ENCODE results near the gene HOXA10.

HOXA10 gene

GRCh38 chr7:27150568-27151340 is 23.4 kb downstream of the HOXA10 start:
- H3K36me3 ChIP-seq (ENCODE audit: insufficient read depth, low read length), result no peaks in the 10 kb centered on the region
- H3K9me3 ChIP-seq (ENCODE audit: control insufficient read depth, insufficient read depth, low read length), result no peaks in the 10 kb centered on the region
- H3K9ac ChIP-seq (ENCODE audit: low read depth, low read length), result peak overlapping the region; percentile 31; the same call in 1 of the 2 replicates
- no peaks in the 10 kb centered on the region for H3K4me1 ChIP-seq (ENCODE audit: insufficient read depth, low read length)

- no peaks in the 10 kb centered on the region for H3K4me1 ChIP-seq (ENCODE audit: insufficient read depth, low read length)
- H3K9ac ChIP-seq (ENCODE audit: low read depth, low read length), result no peak overlapping the region; the same call in 1 of the 2 replicates
- no peaks in the 10 kb centered on the region for H3K9me3 ChIP-seq (ENCODE audit: control insufficient read depth, insufficient read depth, low read length)
- no peaks in the 10 kb centered on the region for H3K36me3 ChIP-seq (ENCODE audit: insufficient read depth, low read length)
Observed at GRCh38 chr7:27149842-27150567, 24.1 kb downstream of the HOXA10 start.

GRCh38 chr7:27148756-27149641 is 25.1 kb downstream of the HOXA10 start:
- H3K9ac ChIP-seq (ENCODE audit: low read depth, low read length), result no peak overlapping the region
- no peaks in the 10 kb centered on the region for H3K9me3 ChIP-seq (ENCODE audit: control insufficient read depth, insufficient read depth, low read length)
- H3K36me3 ChIP-seq (ENCODE audit: insufficient read depth, low read length), result no peaks in the 10 kb centered on the region
- H3K4me1 ChIP-seq (ENCODE audit: insufficient read depth, low read length), result no peaks in the 10 kb centered on the region

- H3K9ac ChIP-seq (ENCODE audit: low read depth, low read length), result no peak overlapping the region
- no peaks in the 10 kb centered on the region for H3K4me1 ChIP-seq (ENCODE audit: insufficient read depth, low read length)
- H3K36me3 ChIP-seq (ENCODE audit: insufficient read depth, low read length), result no peaks in the 10 kb centered on the region
- no peaks in the 10 kb centered on the region for H3K9me3 ChIP-seq (ENCODE audit: control insufficient read depth, insufficient read depth, low read length)
Observed at GRCh38 chr7:27148031-27148755, 25.9 kb downstream of the HOXA10 start.

- no peaks in the 10 kb centered on the region for H3K36me3 ChIP-seq (ENCODE audit: insufficient read depth, low read length)
- no peaks in the 10 kb centered on the region for H3K9me3 ChIP-seq (ENCODE audit: control insufficient read depth, insufficient read depth, low read length)
- H3K9ac ChIP-seq (ENCODE audit: low read depth, low read length), result no peak within 1 kb of the TSS; the same call in 1 of the 2 replicates
- H3K4me1 ChIP-seq (ENCODE audit: insufficient read depth, low read length), result no peaks in the 10 kb centered on the region
Observed at GRCh38 chr7:27147199-27148030, 26.7 kb downstream of the HOXA10 start, which contains the start of gene HOXA6. Gene HOXA6, minus strand, starts transcription at chr7:27147774. Its CDS starts 25 bp downstream, at chr7:27147749.

GRCh38 chr7:27146491-27147198 is 27.5 kb downstream of the HOXA10 start:
- Histone ChIP-seq H3K9me3 (ENCODE audit: control insufficient read depth, insufficient read depth, low read length) (no peaks in the 10 kb centered on the region), H3K4me1 (ENCODE audit: insufficient read depth, low read length) (0 out of 2 replicates have a peak, but pooled peaks cover 2% of the 10 kb centered on the region)

GRCh38 chr7:27145914-27146412 is 28.2 kb downstream of the HOXA10 start:
- no peak overlapping the region for H3K9ac ChIP-seq (ENCODE audit: low read depth, low read length)
- H3K4me1 ChIP-seq (ENCODE audit: insufficient read depth, low read length), result 0 out of 2 replicates have a peak, but pooled peaks cover 4% of the 10 kb centered on the region
- H3K9me3 ChIP-seq (ENCODE audit: control insufficient read depth, insufficient read depth, low read length), result no peaks in the 10 kb centered on the region
- no peaks in the 10 kb centered on the region for H3K36me3 ChIP-seq (ENCODE audit: insufficient read depth, low read length)

More at GRCh38 chr7:27146491-27147198, 27.5 kb downstream of the HOXA10 start:
- Histone ChIP-seq H3K36me3 (ENCODE audit: insufficient read depth, low read length) (no peaks in the 10 kb centered on the region), H3K9ac (ENCODE audit: low read depth, low read length) (no peak overlapping the region)

GRCh38 chr7:27145165-27145913 is 28.8 kb downstream of the HOXA10 start:
- no peaks in the 10 kb centered on the region for H3K36me3 ChIP-seq (ENCODE audit: insufficient read depth, low read length)
- H3K4me1 ChIP-seq (ENCODE audit: insufficient read depth, low read length), result 0 out of 2 replicates have a peak, but pooled peaks cover 4% of the 10 kb centered on the region
- H3K9me3 ChIP-seq (ENCODE audit: control insufficient read depth, insufficient read depth, low read length), result no peaks in the 10 kb centered on the region
- no peak overlapping the region for H3K9ac ChIP-seq (ENCODE audit: low read depth, low read length)

- 0 out of 2 replicates have a peak, but pooled peaks cover 4% of the 10 kb centered on the region for H3K4me1 ChIP-seq (ENCODE audit: insufficient read depth, low read length)
- no peak overlapping the region for H3K9ac ChIP-seq (ENCODE audit: low read depth, low read length)
- no peaks in the 10 kb centered on the region for H3K36me3 ChIP-seq (ENCODE audit: insufficient read depth, low read length)
- no peaks in the 10 kb centered on the region for H3K9me3 ChIP-seq (ENCODE audit: control insufficient read depth, insufficient read depth, low read length)
Observed at GRCh38 chr7:27144781-27145164, 29.3 kb downstream of the HOXA10 start.

- Histone ChIP-seq H3K9me3 (ENCODE audit: control insufficient read depth, insufficient read depth, low read length) (no peaks in the 10 kb centered on the region), H3K4me1 (ENCODE audit: insufficient read depth, low read length) (0 out of 2 replicates have a peak, but pooled peaks cover 4% of the 10 kb centered on the region), H3K9ac (ENCODE audit: low read depth, low read length) (no peak overlapping the region), H3K36me3 (ENCODE audit: insufficient read depth, low read length) (no peaks in the 10 kb centered on the region)
Observed at GRCh38 chr7:27143950-27144780, 30.0 kb downstream of the HOXA10 start.

All from ES-I3 (cell line).